HepG2 (cell line): ENCODE results near the gene SEMA4B. TPM values are rescaled to one million over a fixed set of nuclear protein-coding genes. Genes with fewer than 3 reads are reported as not detected.

Source experiments
- FOXA3 ChIP-seq: IDR thresholded peaks from 2 replicates; pipeline ENCODE4 v1.6.1; 2016; ENCODE audit warnings: missing genetic modification reagents, missing compliant biosample characterization
- KAT7 ChIP-seq: IDR thresholded peaks from 2 replicates; pipeline ENCODE4 v1.6.1; 2018; ENCODE audit warnings: borderline replicate concordance, missing compliant biosample characterization
- KDM2A ChIP-seq: sonication (generic); formaldehyde crosslinking; IDR thresholded peaks from 2 replicates; pipeline ENCODE4 v1.4.0; 2020; ENCODE audit warnings: low read depth, missing genetic modification reagents, borderline replicate concordance
- KDM5B ChIP-seq: sonication (generic); formaldehyde crosslinking; IDR thresholded peaks from 2 replicates; pipeline ENCODE4 v1.4.0; 2020; ENCODE audit warnings: missing genetic modification reagents, mild to moderate bottlenecking, borderline replicate concordance
- NR3C1 ChIP-seq: sonication (generic); formaldehyde crosslinking; IDR thresholded peaks from 2 replicates; pipeline ENCODE4 v1.4.0; 2020; ENCODE audit warnings: missing genetic modification reagents
- PATZ1 ChIP-seq: sonication (generic); formaldehyde crosslinking; IDR thresholded peaks from 2 replicates; pipeline ENCODE4 v1.4.0; 2020; ENCODE audit warnings: missing genetic modification reagents
- RARA ChIP-seq: IDR thresholded peaks from 2 replicates; pipeline ENCODE4 v1.6.1; 2016; ENCODE audit warnings: missing genetic modification reagents, missing compliant biosample characterization
- SALL1 ChIP-seq: sonication (generic); formaldehyde crosslinking; IDR thresholded peaks from 2 replicates; pipeline ENCODE4 v1.8.0; 2022; ENCODE audit warnings: mild to moderate bottlenecking, missing genetic modification reagents
- SIX1 ChIP-seq: sonication (generic); formaldehyde crosslinking; IDR thresholded peaks from 2 replicates; pipeline ENCODE4 v1.4.0; 2020; ENCODE audit warnings: missing genetic modification reagents, borderline replicate concordance
- SMC3 ChIP-seq: IDR thresholded peaks from 2 replicates; pipeline ENCODE4 v1.6.1; 2011; ENCODE audit warnings: low read length, improper control_type of control experiment
- SOX6 ChIP-seq, 2 experiments: fragments of 450-650 bp in 1 of 2; sonication (generic) in 1 of 2; formaldehyde crosslinking in 1 of 2; IDR thresholded peaks; 2 replicates each; pipeline versions ENCODE4 v1.4.0 to v1.6.1; 2017 to 2020; ENCODE audit warnings: antibody characterized with exemption in 1 of 2, mild to moderate bottlenecking in 1 of 2, missing genetic modification reagents in 1 of 2
- STAG1 ChIP-seq: sonication (generic); formaldehyde crosslinking; IDR thresholded peaks from 2 replicates; pipeline ENCODE4 v1.4.0; 2020; ENCODE audit warnings: missing genetic modification reagents
- TEAD3 ChIP-seq: optimal IDR thresholded peaks from 2 replicates; pipeline ENCODE3; 2016; ENCODE audit warnings: borderline replicate concordance
- XRCC5 ChIP-seq: fragments of 200-400 bp; formaldehyde crosslinking; optimal IDR thresholded peaks from 2 replicates; pipeline ENCODE3; 2017; ENCODE audit warnings: mild to moderate bottlenecking, low read length
- YY1 ChIP-seq: IDR thresholded peaks from 2 replicates; pipeline ENCODE4 v1.6.1; 2011; ENCODE audit warnings: low read length, low read depth, moderate library complexity, mild to moderate bottlenecking; ENCODE audit not compliant: insufficient read depth, insufficient replicate concordance
- ZBTB38 ChIP-seq: sonication (generic); formaldehyde crosslinking; IDR thresholded peaks from 2 replicates; pipeline ENCODE4 v1.5.1; 2020; ENCODE audit warnings: mild to moderate bottlenecking, missing genetic modification reagents
- ZNF205 ChIP-seq: IDR thresholded peaks from 2 replicates; pipeline ENCODE4 v1.6.1; 2018; ENCODE audit warnings: missing biosample characterization, missing genetic modification reagents
- ZNF317 ChIP-seq: sonication (generic); formaldehyde crosslinking; IDR thresholded peaks from 2 replicates; pipeline ENCODE4 v1.5.0; 2020; ENCODE audit warnings: mild to moderate bottlenecking, missing genetic modification reagents
- ZNF792 ChIP-seq: IDR thresholded peaks from 2 replicates; pipeline ENCODE4 v1.6.1; 2016
- polyA plus RNA-seq, 8 experiments: library from polyadenylated mRNA; depleted of rRNA in 3 of 8; stranded (reverse) in 7 of 8; unstranded in 1 of 8; fragments of >200 nt; fragmentation: Illumina TruSeq in 4 of 8; extraction: Trizol in 4 of 8; gene quantifications; 2 replicates each; pipeline versions ENCODE4 v1.2.1 to v1.2.3, GENCODE V29; 2011 to 2016; ENCODE audit warnings: low read depth in 4 of 8, missing spikeins in 1 of 8, mixed read lengths in 1 of 8; ENCODE audit not compliant: insufficient read depth in 1 of 8
- total RNA-seq, 5 experiments: library from RNA; depleted of rRNA; stranded (reverse); fragments of >200 nt; fragmentation: Illumina TruSeq; extraction: Trizol; gene quantifications; 2 replicates each; pipeline ENCODE4 v1.2.3, GENCODE V29; 2016; ENCODE audit warnings: low read depth in 1 of 5
- TF ChIP-seq, protein P1 (sequence below): sonication (generic); formaldehyde crosslinking; IDR thresholded peaks from 2 replicates; pipeline ENCODE4 v1.4.0; 2020; ENCODE audit warnings: mild to moderate bottlenecking, missing genetic modification reagents
- TF ChIP-seq, protein P2 (sequence below), 2 experiments: sonication (generic) in 1 of 2; formaldehyde crosslinking in 1 of 2; IDR thresholded peaks; 2 replicates each; pipeline versions ENCODE4 v1.4.0 to v1.6.1; 2018 to 2020; ENCODE audit warnings: missing genetic modification reagents in 2 of 2, borderline replicate concordance in 1 of 2, low read depth in 1 of 2, mild to moderate bottlenecking in 1 of 2, missing biosample characterization in 1 of 2
- TF ChIP-seq, protein P3 (sequence below): sonication (generic); formaldehyde crosslinking; IDR thresholded peaks from 2 replicates; pipeline ENCODE4 v1.4.0; 2020; ENCODE audit warnings: missing genetic modification reagents

Gene SEMA4B
- total and polyA plus RNA-seq, 2 of the 13 experiments (the other 11 are each of a cell fraction or from before 2014, with no cell fraction given), result 2.1 to 17.0 TPM

GRCh38 chr15:90221246-90221900, 20.2 kb downstream of the SEMA4B start (continued):
- TF ChIP-seq ZNF205 (CRISPR knock-in tag) (0 out of 2 replicates have a peak, but pooled peaks have one; percentile 40), KDM5B (CRISPR knock-in tag) (peak; percentile 20; the same call in 1 of the 2 replicates), STAG1 (CRISPR knock-in tag) (peak; percentile 92), NR3C1 (CRISPR knock-in tag) (no peak), SIX1 (CRISPR knock-in tag) (no peak), SALL1 (CRISPR knock-in tag) (peak; percentile 36; the same call in 1 of the 2 replicates), PATZ1 (CRISPR knock-in tag) (peak; percentile 53; the same call in 1 of the 2 replicates), RARA (CRISPR knock-in tag) (0 out of 2 replicates have a peak, but pooled peaks have one; percentile 32), KAT7 (CRISPR knock-in tag) (no peak), ZNF317 (CRISPR knock-in tag) (0 out of 2 replicates have a peak, but pooled peaks have one; percentile 32), TEAD3 (peak; percentile 47), YY1 (peak; percentile 25), ZNF792 (CRISPR knock-in tag) (0 out of 2 replicates have a peak, but pooled peaks have one; percentile 26), KDM2A (CRISPR knock-in tag) (peak; percentile 58; the same call in 1 of the 2 replicates), SMC3 (peak; percentile 78), ZBTB38 (CRISPR knock-in tag) (peak; percentile 39; the same call in 1 of the 2 replicates), FOXA3 (CRISPR knock-in tag) (0 out of 2 replicates have a peak, but pooled peaks have one; percentile 15), SOX6 (IDR thresholded peaks at IDR 0.05) (no peak), SOX6 (CRISPR knock-in tag; IDR thresholded peaks at IDR 0.05) (0 out of 2 replicates have a peak, but pooled peaks have one; percentile 36), XRCC5 (peak; percentile 59)
- TF ChIP-seq, protein P1, sequence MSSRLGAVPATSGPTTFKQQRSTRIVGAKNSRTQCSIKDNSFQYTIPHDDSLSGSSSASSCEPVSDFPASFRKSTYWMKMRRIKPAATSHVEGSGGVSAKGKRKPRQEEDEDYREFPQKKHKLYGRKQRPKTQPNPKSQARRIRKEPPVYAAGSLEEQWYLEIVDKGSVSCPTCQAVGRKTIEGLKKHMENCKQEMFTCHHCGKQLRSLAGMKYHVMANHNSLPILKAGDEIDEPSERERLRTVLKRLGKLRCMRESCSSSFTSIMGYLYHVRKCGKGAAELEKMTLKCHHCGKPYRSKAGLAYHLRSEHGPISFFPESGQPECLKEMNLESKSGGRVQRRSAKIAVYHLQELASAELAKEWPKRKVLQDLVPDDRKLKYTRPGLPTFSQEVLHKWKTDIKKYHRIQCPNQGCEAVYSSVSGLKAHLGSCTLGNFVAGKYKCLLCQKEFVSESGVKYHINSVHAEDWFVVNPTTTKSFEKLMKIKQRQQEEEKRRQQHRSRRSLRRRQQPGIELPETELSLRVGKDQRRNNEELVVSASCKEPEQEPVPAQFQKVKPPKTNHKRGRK (CRISPR knock-in tag), result peak; percentile 83; the same call in 1 of the 2 replicates
- TF ChIP-seq, protein P2, sequence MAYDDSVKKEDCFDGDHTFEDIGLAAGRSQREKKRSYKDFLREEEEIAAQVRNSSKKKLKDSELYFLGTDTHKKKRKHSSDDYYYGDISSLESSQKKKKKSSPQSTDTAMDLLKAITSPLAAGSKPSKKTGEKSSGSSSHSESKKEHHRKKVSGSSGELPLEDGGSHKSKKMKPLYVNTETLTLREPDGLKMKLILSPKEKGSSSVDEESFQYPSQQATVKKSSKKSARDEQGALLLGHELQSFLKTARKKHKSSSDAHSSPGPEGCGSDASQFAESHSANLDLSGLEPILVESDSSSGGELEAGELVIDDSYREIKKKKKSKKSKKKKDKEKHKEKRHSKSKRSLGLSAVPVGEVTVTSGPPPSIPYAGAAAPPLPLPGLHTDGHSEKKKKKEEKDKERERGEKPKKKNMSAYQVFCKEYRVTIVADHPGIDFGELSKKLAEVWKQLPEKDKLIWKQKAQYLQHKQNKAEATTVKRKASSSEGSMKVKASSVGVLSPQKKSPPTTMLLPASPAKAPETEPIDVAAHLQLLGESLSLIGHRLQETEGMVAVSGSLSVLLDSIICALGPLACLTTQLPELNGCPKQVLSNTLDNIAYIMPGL (CRISPR knock-in tag; IDR thresholded peaks at IDR 0.05; ENCODE audit: borderline replicate concordance in 1 of 2, low read depth in 1 of 2), result peak in 1 of 2 experiments; percentile 36; a peak in 1 of 4 replicates
- TF ChIP-seq, protein P3, sequence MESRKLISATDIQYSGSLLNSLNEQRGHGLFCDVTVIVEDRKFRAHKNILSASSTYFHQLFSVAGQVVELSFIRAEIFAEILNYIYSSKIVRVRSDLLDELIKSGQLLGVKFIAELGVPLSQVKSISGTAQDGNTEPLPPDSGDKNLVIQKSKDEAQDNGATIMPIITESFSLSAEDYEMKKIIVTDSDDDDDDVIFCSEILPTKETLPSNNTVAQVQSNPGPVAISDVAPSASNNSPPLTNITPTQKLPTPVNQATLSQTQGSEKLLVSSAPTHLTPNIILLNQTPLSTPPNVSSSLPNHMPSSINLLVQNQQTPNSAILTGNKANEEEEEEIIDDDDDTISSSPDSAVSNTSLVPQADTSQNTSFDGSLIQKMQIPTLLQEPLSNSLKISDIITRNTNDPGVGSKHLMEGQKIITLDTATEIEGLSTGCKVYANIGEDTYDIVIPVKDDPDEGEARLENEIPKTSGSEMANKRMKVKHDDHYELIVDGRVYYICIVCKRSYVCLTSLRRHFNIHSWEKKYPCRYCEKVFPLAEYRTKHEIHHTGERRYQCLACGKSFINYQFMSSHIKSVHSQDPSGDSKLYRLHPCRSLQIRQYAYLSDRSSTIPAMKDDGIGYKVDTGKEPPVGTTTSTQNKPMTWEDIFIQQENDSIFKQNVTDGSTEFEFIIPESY (CRISPR knock-in tag), result peak; percentile 86
